HepG2 (cell line): Measurements from ENCODE around the gene PSORS1C1. TPM values are rescaled to one million over a fixed set of nuclear protein-coding genes. Genes with fewer than 3 reads are reported as not detected.

Experiments used
- ATAC-seq: fragments of 200-7000 bp; cut with Tn5 transposase; 3 replicates; pipeline ENCODE4 v1.9.1; 2020; ENCODE audit warnings: mild to moderate bottlenecking, moderate library complexity
- BruUV-seq: library from RNA; stranded (reverse); fragments of 400-500 nt; replicated peaks from 2 replicates; lab custom pipeline; 2021; lab: Mats Ljungman, UMichigan
- CTCF ChIA-PET: fragments of 300-600 bp; formaldehyde crosslinking; extraction: SDS; loops from one replicate; lab custom pipeline; 2021; ENCODE audit warnings: low total read pairs, inconsistent platforms, low intra/inter-chr PET ratio; lab: Yijun Ruan, JAX
- POLR2A ChIA-PET: fragments of 350-600 bp; sonication (Branson Sonifier 250); formaldehyde crosslinking; loops from one replicate; lab custom pipeline; 2020; ENCODE audit warnings: antibody characterized with exemption, inconsistent platforms; lab: Yijun Ruan, JAX
- DNase-seq: peaks from one replicate; pipeline ENCODE4 v3.0.0-alpha.2; 2015; ENCODE audit warnings: low spot score
- FAIRE-seq: peaks from 3 replicates; lab custom pipeline; 2011; peaks lifted over from hg19 to GRCh38; lab: Jason Lieb, UNC
- H2AFZ ChIP-seq: one replicate; pipeline ENCODE4 v1.6.1; 2011; ENCODE audit warnings: low read length, inconsistent platforms
- H3K27ac ChIP-seq: fragments of 300-600 bp; 3 replicates; pipeline ENCODE4 v1.8.0; 2011; ENCODE audit warnings: mixed run types, mild to moderate bottlenecking, mixed read lengths, low read length, inconsistent platforms; ENCODE audit not compliant: insufficient read depth; ENCODE audit errors: extremely low read length
- H3K27me3 ChIP-seq, 2 experiments: fragments of 200-600 bp in 1 of 2; 2 replicates in 1 of 2; 3 replicates in 1 of 2; pipeline versions ENCODE4 v1.6.0 to v1.8.0; 2011; ENCODE audit warnings: low read length in 2 of 2, mild to moderate bottlenecking in 2 of 2, moderate library complexity in 2 of 2, inconsistent platforms in 1 of 2; ENCODE audit not compliant: insufficient read depth in 2 of 2, control insufficient read depth in 1 of 2
- H3K36me3 ChIP-seq, 2 experiments: fragments of 200-600 bp in 1 of 2; replicated peaks in 1 of 2; 2 replicates in 1 of 2; 3 replicates in 1 of 2; pipeline versions ENCODE4 v1.5.1 to v1.8.0; 2011; ENCODE audit warnings: low read length in 2 of 2, inconsistent platforms in 1 of 2; ENCODE audit not compliant: insufficient read depth in 2 of 2, control insufficient read depth in 1 of 2
- H3K4me1 ChIP-seq: 2 replicates; pipeline ENCODE4 v1.5.1; 2012; ENCODE audit warnings: low read length, inconsistent platforms; ENCODE audit not compliant: insufficient read depth
- H3K4me2 ChIP-seq: 2 replicates; pipeline ENCODE4 v1.6.0; 2011; ENCODE audit warnings: low read depth, low read length, inconsistent platforms
- H3K4me3 ChIP-seq, 3 experiments: fragments of 200-600 bp in 1 of 3; sonication (generic), shearing (Covaris generic) in 1 of 3; replicated peaks in 1 of 3; 2 replicates each; pipeline ENCODE4 v1.5.1; 2011 to 2016; ENCODE audit warnings: low read length in 3 of 3, inconsistent platforms in 2 of 3, low read depth in 2 of 3, mild to moderate bottlenecking in 2 of 3, control low read depth in 1 of 3, mixed read lengths in 1 of 3; ENCODE audit not compliant: insufficient read depth in 1 of 3
- H3K79me2 ChIP-seq: one replicate; pipeline ENCODE4 v1.6.1; 2011; ENCODE audit warnings: low read length, inconsistent platforms; ENCODE audit not compliant: insufficient read depth
- H3K9ac ChIP-seq: 2 replicates; pipeline ENCODE4 v1.6.0; 2011; ENCODE audit warnings: mild to moderate bottlenecking, low read depth, low read length, inconsistent platforms; ENCODE audit not compliant: insufficient read depth
- H3K9me3 ChIP-seq: 2 replicates; pipeline ENCODE4 v1.5.1; 2012; ENCODE audit warnings: mild to moderate bottlenecking, low read length
- H4K20me1 ChIP-seq: 2 replicates; pipeline ENCODE4 v1.6.0; 2011; ENCODE audit warnings: inconsistent platforms, mild to moderate bottlenecking, low read length, moderate library complexity; ENCODE audit not compliant: insufficient read depth
- CC2D1A ChIP-seq: sonication (generic); formaldehyde crosslinking; IDR thresholded peaks from 2 replicates; pipeline ENCODE4 v1.8.1; 2023; ENCODE audit warnings: mild to moderate bottlenecking, missing genetic modification reagents
- KLF15 ChIP-seq: sonication (generic); formaldehyde crosslinking; IDR thresholded peaks from 2 replicates; pipeline ENCODE4 v1.8.1; 2023; ENCODE audit warnings: borderline replicate concordance, mild to moderate bottlenecking, inconsistent platforms, missing genetic modification reagents, mixed read lengths
- NFIB ChIP-seq: sonication (generic); formaldehyde crosslinking; IDR thresholded peaks from 2 replicates; pipeline ENCODE4 v1.9.0; 2021; ENCODE audit warnings: missing genetic modification reagents, mild to moderate bottlenecking, borderline replicate concordance
- TBL1XR1 ChIP-seq: fragments of 150-350 bp; IDR thresholded peaks from 2 replicates; pipeline ENCODE4 v1.6.1; 2014; ENCODE audit warnings: borderline replicate concordance, low read length; ENCODE audit not compliant: partially characterized antibody
- USF2 ChIP-seq, 2 experiments: sonication (generic) in 1 of 2; formaldehyde crosslinking in 1 of 2; IDR thresholded peaks; 2 replicates each; pipeline versions ENCODE4 v1.5.1 to v1.6.1; 2011 to 2020; ENCODE audit warnings: borderline replicate concordance in 1 of 2, low read depth in 1 of 2, low read length in 1 of 2, mild to moderate bottlenecking in 1 of 2, missing genetic modification reagents in 1 of 2, moderate library complexity in 1 of 2
- ZBTB42 ChIP-seq: sonication (generic); formaldehyde crosslinking; IDR thresholded peaks from 2 replicates; pipeline ENCODE4 v1.5.0; 2020; ENCODE audit warnings: mild to moderate bottlenecking, missing genetic modification reagents
- ZNF264 ChIP-seq: sonication (generic); formaldehyde crosslinking; IDR thresholded peaks from 2 replicates; pipeline ENCODE4 v1.4.0; 2020; ENCODE audit warnings: missing genetic modification reagents
- WGBS: methylation state at CpG from one replicate; pipeline ENCODE4 v1.1.6; 2017; ENCODE audit warnings: low lambda C conversion rate; 5-methylcytosine and 5-hydroxymethylcytosine counted together
- in situ Hi-C: cut with HindIII; loops from 2 replicates; pipeline ENCODE4 v1.10.0; 2017; ENCODE audit warnings: low pct_unique_long_range_greater_than_20kb; ENCODE audit not compliant: extremely low pct_ligation_motif_present
- intact Hi-C: fragments of 100-400 bp; cut with micrococcal nuclease; formaldehyde crosslinking; loops from one replicate; pipeline ENCODE4 v1.10.0; 2022; ENCODE audit not compliant: unreplicated experiment
- polyA plus RNA-seq, 8 experiments: library from polyadenylated mRNA; depleted of rRNA in 3 of 8; stranded (reverse) in 7 of 8; unstranded in 1 of 8; fragments of >200 nt; fragmentation: Illumina TruSeq in 4 of 8; extraction: Trizol in 4 of 8; gene quantifications; 2 replicates each; pipeline versions ENCODE4 v1.2.1 to v1.2.3, GENCODE V29; 2011 to 2016; ENCODE audit warnings: low read depth in 4 of 8, missing spikeins in 1 of 8, mixed read lengths in 1 of 8; ENCODE audit not compliant: insufficient read depth in 1 of 8
- total RNA-seq, 5 experiments: library from RNA; depleted of rRNA; stranded (reverse); fragments of >200 nt; fragmentation: Illumina TruSeq; extraction: Trizol; gene quantifications; 2 replicates each; pipeline ENCODE4 v1.2.3, GENCODE V29; 2016; ENCODE audit warnings: low read depth in 1 of 5
- TF ChIP-seq, protein P1 (sequence below): sonication (generic); formaldehyde crosslinking; IDR thresholded peaks from 2 replicates; pipeline ENCODE4 v1.5.1; 2020; ENCODE audit warnings: mild to moderate bottlenecking, moderate library complexity, missing genetic modification reagents

Gene PSORS1C1
- total and polyA plus RNA-seq, 2 of the 13 experiments (the other 11 are each of a cell fraction or from before 2014, with no cell fraction given): 0.01 to 0.02 TPM

- no peak overlapping the region for H2AFZ ChIP-seq
- in situ Hi-C loops: loop anchor here (25.0 kb wide), 2 partner anchors 395 to 620 kb away; partner anchors contain the start of genes NRM and PPP1R18
- ATAC-seq (no peak), FAIRE-seq (no peak), DNase-seq (no peak)
- H3K79me2 ChIP-seq: no peaks in the 10 kb centered on the region
- ChIA-PET POLR2A (no interaction called here), CTCF (no interaction called here)
- peaks cover 1 to 20% of the 10 kb centered on the region in 2 experiments; a peak in 4 of 5 replicates for H3K27me3 ChIP-seq
- no peak overlapping the region for H3K9ac ChIP-seq
- BruUV-seq: no TSS peak
- WGBS: 44% methylated on average over 6 of the region's 6 CpGs
- no peaks in the 10 kb centered on the region for H3K36me3 ChIP-seq
- H3K4me3 ChIP-seq: no peak overlapping the region
- no peak for TF ChIP-seq ZNF264
- no peak for TF ChIP-seq USF2 (IDR thresholded peaks at IDR 0.05; ENCODE audit: low read depth, low read length)
- no peak for TF ChIP-seq USF2 (CRISPR knock-in tag; IDR thresholded peaks at IDR 0.05; ENCODE audit: borderline replicate concordance)
- TF ChIP-seq, protein P1, sequence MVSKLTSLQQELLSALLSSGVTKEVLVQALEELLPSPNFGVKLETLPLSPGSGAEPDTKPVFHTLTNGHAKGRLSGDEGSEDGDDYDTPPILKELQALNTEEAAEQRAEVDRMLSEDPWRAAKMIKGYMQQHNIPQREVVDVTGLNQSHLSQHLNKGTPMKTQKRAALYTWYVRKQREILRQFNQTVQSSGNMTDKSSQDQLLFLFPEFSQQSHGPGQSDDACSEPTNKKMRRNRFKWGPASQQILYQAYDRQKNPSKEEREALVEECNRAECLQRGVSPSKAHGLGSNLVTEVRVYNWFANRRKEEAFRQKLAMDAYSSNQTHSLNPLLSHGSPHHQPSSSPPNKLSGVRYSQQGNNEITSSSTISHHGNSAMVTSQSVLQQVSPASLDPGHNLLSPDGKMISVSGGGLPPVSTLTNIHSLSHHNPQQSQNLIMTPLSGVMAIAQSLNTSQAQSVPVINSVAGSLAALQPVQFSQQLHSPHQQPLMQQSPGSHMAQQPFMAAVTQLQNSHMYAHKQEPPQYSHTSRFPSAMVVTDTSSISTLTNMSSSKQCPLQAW (CRISPR knock-in tag): no peak
- no peak for TF ChIP-seq KLF15 (CRISPR knock-in tag)
- TF ChIP-seq ZBTB42 (CRISPR knock-in tag): no peak
- no peak for TF ChIP-seq NFIB (CRISPR knock-in tag)
- TF ChIP-seq TBL1XR1: no peak
- no peak for TF ChIP-seq CC2D1A (CRISPR knock-in tag)
- peaks cover 9% of the 10 kb centered on the region for H3K4me1 ChIP-seq
- intact Hi-C loops: no loop called here
- no peaks in the 10 kb centered on the region for H4K20me1 ChIP-seq
- no peak overlapping the region for H3K27ac ChIP-seq
- no peak overlapping the region for H3K4me2 ChIP-seq
- H3K9me3 ChIP-seq: no peaks in the 10 kb centered on the region
Observed at GRCh38 chr6:31081872-31082271, 32.7 kb upstream of the PSORS1C1 start.
